Endothelial cell of umbilical vein (primary cell): Measurements from ENCODE around the gene TMEM62. TPM values are rescaled to one million over a fixed set of nuclear protein-coding genes. Genes with fewer than 3 reads are reported as not detected.

Experiments used
- BruUV-seq: library from RNA; stranded (reverse); fragments of 400-500 nt; replicated peaks from 2 replicates; lab custom pipeline; 2021; lab: Mats Ljungman, UMichigan
- CTCF ChIA-PET: fragments of 300-600, 350-600 bp; sonication (Branson Sonifier 250); formaldehyde crosslinking; loops from one replicate; lab custom pipeline; 2021; ENCODE audit warnings: antibody characterized with exemption, inconsistent platforms; lab: Charles Lee
- POLR2A ChIA-PET: fragments of 300-600, 350-600 bp; sonication (Branson Sonifier 250); formaldehyde crosslinking; loops from one replicate; lab custom pipeline; 2021; ENCODE audit warnings: antibody characterized with exemption, inconsistent platforms; lab: Charles Lee
- DNase-seq: peaks from one replicate; pipeline ENCODE4 v3.0.0-alpha.2; 2011; ENCODE audit warnings: low read depth, low spot score
- FAIRE-seq: peaks from 2 replicates; lab custom pipeline; 2011; peaks lifted over from hg19 to GRCh38; lab: Jason Lieb, UNC
- H2AFZ ChIP-seq: 2 replicates; pipeline ENCODE4 v1.6.0; 2012; ENCODE audit warnings: low read depth, low read length, control low read depth, inconsistent platforms
- H3K27ac ChIP-seq: 2 replicates; pipeline ENCODE4 v1.5.1; 2011; ENCODE audit warnings: low read depth, mild to moderate bottlenecking, control low read depth, low read length, moderate library complexity; ENCODE audit not compliant: insufficient read depth
- H3K27me3 ChIP-seq, 2 experiments: 2 replicates each; pipeline versions ENCODE4 v1.6.0 to v1.6.1; 2011; ENCODE audit warnings: low read length in 2 of 2, mixed read lengths in 1 of 2; ENCODE audit not compliant: control insufficient read depth in 2 of 2, insufficient read depth in 2 of 2
- H3K36me3 ChIP-seq, 2 experiments: 2 replicates in 1 of 2; 3 replicates in 1 of 2; pipeline ENCODE4 v1.5.1; 2011; ENCODE audit warnings: low read length in 2 of 2, mild to moderate bottlenecking in 1 of 2, moderate library complexity in 1 of 2; ENCODE audit not compliant: control insufficient read depth in 2 of 2, insufficient read depth in 2 of 2; ENCODE audit errors: extremely low read depth in 1 of 2
- H3K4me1 ChIP-seq: 3 replicates; pipeline ENCODE4 v1.5.1; 2011; ENCODE audit warnings: mild to moderate bottlenecking, low read length; ENCODE audit not compliant: control insufficient read depth, insufficient read depth; ENCODE audit errors: extremely low read depth
- H3K4me2 ChIP-seq: 2 replicates; pipeline ENCODE4 v1.6.1; 2011; ENCODE audit warnings: low read length, control low read depth, mixed read lengths; ENCODE audit not compliant: insufficient read depth
- H3K4me3 ChIP-seq, 3 experiments: fragments of 200-600 bp in 1 of 3; sonication (generic), shearing (Covaris generic) in 1 of 3; replicated peaks in 1 of 3; 2 replicates each; pipeline ENCODE4 v1.5.1; 2011 to 2016; ENCODE audit warnings: control low read depth in 3 of 3, low read length in 3 of 3, mild to moderate bottlenecking in 2 of 3, inconsistent platforms in 1 of 3, low read depth in 1 of 3, moderate library complexity in 1 of 3; ENCODE audit not compliant: insufficient read depth in 1 of 3
- H3K79me2 ChIP-seq: 2 replicates; pipeline ENCODE4 v1.6.0; 2012; ENCODE audit warnings: low read length, inconsistent platforms; ENCODE audit not compliant: control insufficient read depth, insufficient read depth
- H3K9ac ChIP-seq: replicated peaks from 2 replicates; pipeline ENCODE3; 2011; ENCODE audit warnings: low read length, control low read depth; ENCODE audit not compliant: insufficient read depth; ENCODE audit errors: extremely low read depth
- H3K9me1 ChIP-seq: replicated peaks from 3 replicates; pipeline ENCODE4 v1.6.0; 2011; ENCODE audit warnings: mild to moderate bottlenecking, low read length; ENCODE audit not compliant: control insufficient read depth, insufficient read depth; ENCODE audit errors: extremely low read depth
- H3K9me3 ChIP-seq: replicated peaks from 2 replicates; pipeline ENCODE4 v1.5.1; 2012; ENCODE audit warnings: low read length, inconsistent platforms; ENCODE audit not compliant: control insufficient read depth, insufficient read depth
- H4K20me1 ChIP-seq: replicated peaks from 2 replicates; pipeline ENCODE3; 2011; ENCODE audit warnings: mild to moderate bottlenecking, low read length; ENCODE audit not compliant: control insufficient read depth, insufficient read depth; ENCODE audit errors: extremely low read depth
- EZH2 ChIP-seq: IDR thresholded peaks from 2 replicates; pipeline ENCODE4 v1.6.1; 2012; ENCODE audit warnings: borderline replicate concordance, low read depth, mild to moderate bottlenecking, moderate library complexity, low read length, inconsistent platforms; ENCODE audit not compliant: severe bottlenecking
- FOS ChIP-seq: IDR thresholded peaks from 2 replicates; pipeline ENCODE4 v1.6.1; 2011; ENCODE audit warnings: mild to moderate bottlenecking, low read length, moderate library complexity, borderline replicate concordance; ENCODE audit not compliant: insufficient read depth
- GATA2 ChIP-seq: IDR thresholded peaks from 2 replicates; pipeline ENCODE4 v1.7.0; 2011; ENCODE audit warnings: low read depth, mild to moderate bottlenecking, moderate library complexity, mixed read lengths, low read length; ENCODE audit not compliant: insufficient read length, insufficient read depth
- JUN ChIP-seq: IDR thresholded peaks from 2 replicates; pipeline ENCODE4 v1.6.1; 2011; ENCODE audit warnings: borderline replicate concordance, low read depth; ENCODE audit not compliant: insufficient read length, insufficient read depth
- MYC ChIP-seq: IDR thresholded peaks from one replicate; pipeline ENCODE4 v1.6.1; 2011; ENCODE audit warnings: mild to moderate bottlenecking, low read depth, low read length
- POLR2A ChIP-seq: IDR thresholded peaks from 2 replicates; pipeline ENCODE4 v1.6.1; 2012; ENCODE audit warnings: low read depth, mild to moderate bottlenecking, control low read depth, low read length
- POLR2AphosphoS5 ChIP-seq: IDR thresholded peaks from 2 replicates; pipeline ENCODE4 v1.6.1; 2012; ENCODE audit warnings: low read depth, mild to moderate bottlenecking, control low read depth, low read length, moderate library complexity; ENCODE audit not compliant: insufficient read depth
- dilution Hi-C: fragments of 300-500 bp; cut with MboI; formaldehyde crosslinking; loops from one replicate; pipeline ENCODE4 v1.15.0; 2019; ENCODE audit warnings: low sequenced_read_pairs; ENCODE audit not compliant: extremely low pct_ligation_motif_present
- intact Hi-C: fragments of 100-400 bp; cut with micrococcal nuclease; formaldehyde crosslinking; loops from one replicate; pipeline ENCODE4 v1.10.0; 2022
- polyA plus RNA-seq, 4 experiments: library from polyadenylated mRNA; depleted of rRNA in 3 of 4; stranded (reverse) in 3 of 4; unstranded in 1 of 4; fragments of >200 nt; gene quantifications; 2 replicates each; pipeline versions ENCODE4 v1.2.1 to v1.2.3, GENCODE V29; 2011 to 2012; ENCODE audit warnings: missing spikeins in 1 of 4
- total RNA-seq: library from RNA; stranded (reverse); gene quantifications from 2 replicates; pipeline ENCODE4 v1.2.3, GENCODE V29; 2021
- TF ChIP-seq, protein P1 (sequence below), 2 donors: IDR thresholded peaks; 1 replicate in 1 of 2; 2 replicates in 1 of 2; pipeline ENCODE4 v1.5.1; 2011; ENCODE audit warnings: low read length in 2 of 2, mild to moderate bottlenecking in 2 of 2, moderate library complexity in 2 of 2, control low read depth in 1 of 2, inconsistent platforms in 1 of 2, low read depth in 1 of 2; ENCODE audit not compliant: insufficient read depth in 1 of 2; ENCODE audit errors: extremely low read depth in 1 of 2
- TF ChIP-seq, protein P2 (sequence below): IDR thresholded peaks from 2 replicates; pipeline ENCODE4 v1.6.1; 2011; ENCODE audit not compliant: insufficient read depth, insufficient read length

Gene TMEM62
- total and polyA plus RNA-seq, 2 donors (not counting 3 experiments of a cell fraction or from before 2014, with no cell fraction given): 10.4 to 22.2 TPM

DNA sequence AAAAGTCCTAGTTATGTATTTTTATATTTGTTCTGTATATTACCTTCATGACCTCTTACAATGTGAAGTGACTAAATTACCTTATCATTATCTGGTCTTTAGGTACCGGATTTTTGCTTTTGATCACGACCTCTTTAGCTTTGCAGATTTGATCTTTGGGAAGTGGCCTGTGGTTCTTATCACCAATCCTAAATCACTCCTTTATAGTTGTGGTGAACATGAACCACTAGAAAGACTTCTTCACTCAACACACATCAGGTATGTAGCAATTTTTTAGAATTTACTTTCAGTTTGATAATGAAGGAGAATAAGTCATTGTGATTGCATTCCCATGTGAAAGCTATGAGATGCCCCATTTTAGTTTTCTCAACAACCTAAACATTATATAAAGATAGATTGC, 18.3 kb downstream of the TMEM62 start:
- Histone ChIP-seq H3K36me3 (peaks cover 0 to 4% of the 10 kb centered on the region in 2 experiments), H3K27ac (no peak overlapping the region), H3K79me2 (no peaks in the 10 kb centered on the region), H3K27me3 (no peaks in the 10 kb centered on the region), H3K4me2 (no peak overlapping the region), H3K4me1 (peaks cover 10% of the 10 kb centered on the region), H3K9me1 (no peaks in the 10 kb centered on the region), H3K9ac (no peak overlapping the region), H4K20me1 (no peaks in the 10 kb centered on the region), H2AFZ (no peak overlapping the region), H3K9me3 (no peaks in the 10 kb centered on the region), H3K4me3 (no peak overlapping the region)
- no TSS peak for BruUV-seq
- CTCF ChIA-PET: interaction anchor here (1.2 to 1.6 kb wide), 2 partner anchors 8 to 53 kb away, joined by 3 to 5 read pairs; no protein-coding TSS in a partner anchor
- intact Hi-C loops (loop anchor here (5.0 kb wide), 1 partner anchor 44 kb away; the partner anchor contains the start of gene UBR1), dilution Hi-C loops (no loop called here)
- no peak for DNase-seq
- no peak for FAIRE-seq
- POLR2A ChIA-PET: no interaction called here
- TF ChIP-seq EZH2 (no peak), GATA2 (no peak), JUN (no peak), FOS (no peak), POLR2A (no peak), POLR2AphosphoS5 (no peak), MYC (no peak)
- TF ChIP-seq, protein P1, sequence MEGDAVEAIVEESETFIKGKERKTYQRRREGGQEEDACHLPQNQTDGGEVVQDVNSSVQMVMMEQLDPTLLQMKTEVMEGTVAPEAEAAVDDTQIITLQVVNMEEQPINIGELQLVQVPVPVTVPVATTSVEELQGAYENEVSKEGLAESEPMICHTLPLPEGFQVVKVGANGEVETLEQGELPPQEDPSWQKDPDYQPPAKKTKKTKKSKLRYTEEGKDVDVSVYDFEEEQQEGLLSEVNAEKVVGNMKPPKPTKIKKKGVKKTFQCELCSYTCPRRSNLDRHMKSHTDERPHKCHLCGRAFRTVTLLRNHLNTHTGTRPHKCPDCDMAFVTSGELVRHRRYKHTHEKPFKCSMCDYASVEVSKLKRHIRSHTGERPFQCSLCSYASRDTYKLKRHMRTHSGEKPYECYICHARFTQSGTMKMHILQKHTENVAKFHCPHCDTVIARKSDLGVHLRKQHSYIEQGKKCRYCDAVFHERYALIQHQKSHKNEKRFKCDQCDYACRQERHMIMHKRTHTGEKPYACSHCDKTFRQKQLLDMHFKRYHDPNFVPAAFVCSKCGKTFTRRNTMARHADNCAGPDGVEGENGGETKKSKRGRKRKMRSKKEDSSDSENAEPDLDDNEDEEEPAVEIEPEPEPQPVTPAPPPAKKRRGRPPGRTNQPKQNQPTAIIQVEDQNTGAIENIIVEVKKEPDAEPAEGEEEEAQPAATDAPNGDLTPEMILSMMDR (IDR thresholded peaks at IDR 0.05; ENCODE audit: extremely low read depth in 1 of 2, insufficient read depth in 1 of 2, low read depth in 1 of 2, low read length in 2 of 2): no peak
- TF ChIP-seq, protein P2, sequence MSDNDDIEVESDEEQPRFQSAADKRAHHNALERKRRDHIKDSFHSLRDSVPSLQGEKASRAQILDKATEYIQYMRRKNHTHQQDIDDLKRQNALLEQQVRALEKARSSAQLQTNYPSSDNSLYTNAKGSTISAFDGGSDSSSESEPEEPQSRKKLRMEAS: no peak
